Brain microvascular endothelial cell (primary cell): Measurements from ENCODE around the gene FN3KRP.

Experiments used
- DNase-seq: peaks from one replicate; pipeline ENCODE4 v3.0.0-alpha.2; 2020
- H3K27ac ChIP-seq: fragments of 250-450 bp; sonication (Bioruptor Pico); 2 replicates; pipeline ENCODE4 v1.5.1; 2020; ENCODE audit warnings: mild to moderate bottlenecking, moderate library complexity
- H3K27me3 ChIP-seq: fragments of 250-450 bp; sonication (Bioruptor Pico); replicated peaks from 2 replicates; pipeline ENCODE4 v1.5.1; 2020; ENCODE audit warnings: mild to moderate bottlenecking
- H3K36me3 ChIP-seq: fragments of 250-450 bp; sonication (Bioruptor Pico); replicated peaks from 2 replicates; pipeline ENCODE4 v1.5.1; 2020; ENCODE audit warnings: mild to moderate bottlenecking
- H3K4me3 ChIP-seq: 2 replicates; pipeline ENCODE4 v1.5.1; 2011; ENCODE audit warnings: low read depth, mild to moderate bottlenecking, control low read depth, low read length, moderate library complexity
- CTCF ChIP-seq: IDR thresholded peaks from 2 replicates; pipeline ENCODE4 v1.5.1; 2011; ENCODE audit warnings: low read depth, mild to moderate bottlenecking, moderate library complexity, low read length, control low read depth, inconsistent platforms; ENCODE audit errors: missing control alignments
- in situ Hi-C: cut with HindIII; loops from 2 replicates; pipeline ENCODE4 v1.10.0; 2017; ENCODE audit warnings: low sequenced_read_pairs, low pct_ligation_motif_present

The FN3KRP gene

GRCh38 chr17:82691714-82692113 lies 24.8 kb upstream of the FN3KRP start:
- Histone ChIP-seq H3K36me3 (no peaks in the 10 kb centered on the region), H3K27ac (no peak overlapping the region), H3K27me3 (no peaks in the 10 kb centered on the region), H3K4me3 (no peak overlapping the region)
- TF ChIP-seq CTCF, result no peak
- DNase-seq, result no peak
- in situ Hi-C loops, result no loop called here

- H3K27me3 ChIP-seq, result no peaks in the 10 kb centered on the region
- in situ Hi-C loops, result no loop called here
- no peak overlapping the region for H3K27ac ChIP-seq
- no peaks in the 10 kb centered on the region for H3K36me3 ChIP-seq
- no peak for DNase-seq
- TF ChIP-seq CTCF, result no peak
- no peak overlapping the region for H3K4me3 ChIP-seq
These were observed 24.2 kb upstream of the FN3KRP start for GRCh38 chr17:82692268-82692667.

GRCh38 chr17:82693168-82693867 lies 23.2 kb upstream of the FN3KRP start:
- Histone ChIP-seq H3K27me3 (no peaks in the 10 kb centered on the region), H3K27ac (no peak overlapping the region), H3K36me3 (no peaks in the 10 kb centered on the region), H3K4me3 (no peak overlapping the region)
- no peak for TF ChIP-seq CTCF
- in situ Hi-C loops, result no loop called here
- no peak for DNase-seq

- Histone ChIP-seq H3K4me3 (no peak overlapping the region), H3K27ac (no peak overlapping the region), H3K36me3 (no peaks in the 10 kb centered on the region), H3K27me3 (no peaks in the 10 kb centered on the region)
- in situ Hi-C loops, result no loop called here
- DNase-seq, result no peak
- no peak for TF ChIP-seq CTCF
These were observed 21.9 kb upstream of the FN3KRP start for GRCh38 chr17:82694647-82695046.

GRCh38 chr17:82696259-82696658 lies 20.2 kb upstream of the FN3KRP start:
- Histone ChIP-seq H3K27ac (no peak overlapping the region), H3K36me3 (no peaks in the 10 kb centered on the region), H3K4me3 (no peak overlapping the region), H3K27me3 (no peaks in the 10 kb centered on the region)
- in situ Hi-C loops, result no loop called here
- TF ChIP-seq CTCF, result no peak
- no peak for DNase-seq
